Vagina (tissue), 2 donors: ENCODE data around the gene SCNN1B. TPM values are rescaled to one million over a fixed set of nuclear protein-coding genes. Genes with fewer than 3 reads are reported as not detected.
"Not testable (repeated sequence)": the region's sequence is repeated elsewhere in the genome, so short reads cannot be mapped to it uniquely, and the experiment has no call there.

Experiments used
- DNase-seq, 2 donors: peaks; one replicate each; pipeline ENCODE4 v3.0.0-alpha.2; 2017; ENCODE audit errors: extremely low spot score in 2 of 2
- H3K27ac ChIP-seq: fragments of 200-600 bp; sonication (generic); one replicate; pipeline ENCODE4 v1.5.1; 2019
- H3K27me3 ChIP-seq: fragments of 200-600 bp; sonication (generic); one replicate; pipeline ENCODE4 v1.5.1; 2019
- H3K36me3 ChIP-seq, 2 donors: fragments of 200-600 bp; sonication (generic); one replicate each; pipeline ENCODE4 v1.5.1; 2017 to 2019
- H3K4me1 ChIP-seq: fragments of 200-600 bp; sonication (generic); one replicate; pipeline ENCODE4 v1.5.1; 2019
- H3K4me3 ChIP-seq, 2 donors: fragments of 200-600 bp; sonication (generic); 1 replicate in 1 of 2; 2 replicates in 1 of 2; pipeline ENCODE4 v1.5.1; 2016 to 2019
- H3K9me3 ChIP-seq: fragments of 200-600 bp; sonication (generic); one replicate; pipeline ENCODE4 v1.5.1; 2019
- POLR2A ChIP-seq, 2 donors: fragments of 450-650 bp; IDR thresholded peaks; one replicate each; pipeline ENCODE4 v1.6.1; 2017; ENCODE audit warnings: antibody characterized with exemption in 2 of 2, mild to moderate bottlenecking in 2 of 2, moderate library complexity in 2 of 2
- POLR2AphosphoS5 ChIP-seq, 2 donors: sonication (generic); formaldehyde crosslinking; IDR thresholded peaks; one replicate each; pipeline ENCODE4 v1.9.0; 2017; ENCODE audit warnings: antibody characterized with exemption in 2 of 2, mild to moderate bottlenecking in 2 of 2, low read depth in 1 of 2; ENCODE audit not compliant: insufficient read depth in 1 of 2
- intact Hi-C: fragments of 100-400 bp; cut with DNase I; formaldehyde crosslinking; loops from one replicate; pipeline ENCODE4 v1.15.1; 2023
- total RNA-seq: library from RNA; depleted of rRNA; stranded (reverse); fragments of >200 nt; gene quantifications from one replicate; pipeline ENCODE4 v1.2.3, GENCODE V29; 2016
- TF ChIP-seq, protein P1 (sequence below), 3 experiments: fragments of 450-650 bp in 2 of 3; fragments of 200-600 bp in 1 of 3; sonication (generic) in 1 of 3; IDR thresholded peaks; one replicate each; pipeline ENCODE4 v1.5.1; 2017 to 2019; ENCODE audit warnings: antibody characterized with exemption in 3 of 3, mild to moderate bottlenecking in 2 of 3, moderate library complexity in 2 of 3

SCNN1B gene
- total RNA-seq, 1 donor from 2014 or later: 76.9 TPM

DNA sequence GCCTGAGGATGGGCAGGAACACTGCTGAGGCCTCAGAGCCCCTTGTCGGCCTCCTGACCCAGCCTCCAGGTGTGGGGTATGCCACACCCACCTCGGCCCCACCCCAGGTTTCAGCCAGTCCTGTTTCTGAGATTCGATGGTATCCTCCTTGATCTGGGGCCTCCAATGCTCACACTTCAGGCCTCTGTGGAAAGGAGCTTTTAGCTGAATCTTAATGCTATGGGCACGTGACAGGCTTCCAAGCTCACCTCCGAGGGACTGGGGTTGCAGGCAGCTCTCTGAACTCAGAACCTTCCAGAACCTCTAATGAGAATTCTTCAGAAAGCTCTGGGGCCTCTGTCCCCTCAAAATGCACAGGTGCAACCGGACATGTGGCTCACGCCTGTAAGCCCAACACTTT is 54.8 kb downstream of the SCNN1B start:
- H3K36me3 ChIP-seq: no peaks in the 10 kb centered on the region
- intact Hi-C loops: no loop called here
- DNase-seq: no peak

DNA sequence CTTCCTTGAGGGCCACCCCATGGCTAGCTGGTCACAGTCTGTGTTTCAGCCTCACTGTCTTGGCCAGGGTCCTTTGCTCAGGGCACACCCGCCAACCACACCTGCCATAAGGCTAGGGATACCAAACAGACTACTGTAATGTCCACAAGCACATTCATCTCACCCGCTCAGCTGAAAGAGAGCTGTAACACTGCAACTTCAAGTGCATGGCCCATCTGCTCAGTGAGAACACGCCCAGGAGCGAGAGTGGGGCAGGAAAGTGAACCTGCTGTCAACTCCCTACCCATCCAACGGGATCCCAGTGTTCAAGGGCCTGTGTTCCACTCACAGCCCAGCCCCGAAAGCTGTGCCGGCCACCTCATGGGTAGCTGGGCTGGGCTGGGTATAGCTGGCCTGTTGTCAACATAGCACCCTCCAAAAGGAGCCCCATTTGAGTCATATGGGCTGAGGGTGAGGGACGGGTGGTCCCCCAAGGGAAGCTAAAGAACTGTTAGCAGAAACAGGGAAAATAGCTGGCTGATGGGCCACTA is 55.7 kb downstream of the SCNN1B start:
- Histone ChIP-seq H3K4me3 (no peak overlapping the region), H3K9me3 (no peaks in the 10 kb centered on the region), H3K36me3 (no peaks in the 10 kb centered on the region), H3K27ac (no peak overlapping the region), H3K4me1 (no peaks in the 10 kb centered on the region), H3K27me3 (no peaks in the 10 kb centered on the region)
- no peak for TF ChIP-seq POLR2AphosphoS5 (IDR thresholded peaks at IDR 0.05; ENCODE audit: insufficient read depth in 1 of 2, low read depth in 1 of 2)
- TF ChIP-seq, protein P1, sequence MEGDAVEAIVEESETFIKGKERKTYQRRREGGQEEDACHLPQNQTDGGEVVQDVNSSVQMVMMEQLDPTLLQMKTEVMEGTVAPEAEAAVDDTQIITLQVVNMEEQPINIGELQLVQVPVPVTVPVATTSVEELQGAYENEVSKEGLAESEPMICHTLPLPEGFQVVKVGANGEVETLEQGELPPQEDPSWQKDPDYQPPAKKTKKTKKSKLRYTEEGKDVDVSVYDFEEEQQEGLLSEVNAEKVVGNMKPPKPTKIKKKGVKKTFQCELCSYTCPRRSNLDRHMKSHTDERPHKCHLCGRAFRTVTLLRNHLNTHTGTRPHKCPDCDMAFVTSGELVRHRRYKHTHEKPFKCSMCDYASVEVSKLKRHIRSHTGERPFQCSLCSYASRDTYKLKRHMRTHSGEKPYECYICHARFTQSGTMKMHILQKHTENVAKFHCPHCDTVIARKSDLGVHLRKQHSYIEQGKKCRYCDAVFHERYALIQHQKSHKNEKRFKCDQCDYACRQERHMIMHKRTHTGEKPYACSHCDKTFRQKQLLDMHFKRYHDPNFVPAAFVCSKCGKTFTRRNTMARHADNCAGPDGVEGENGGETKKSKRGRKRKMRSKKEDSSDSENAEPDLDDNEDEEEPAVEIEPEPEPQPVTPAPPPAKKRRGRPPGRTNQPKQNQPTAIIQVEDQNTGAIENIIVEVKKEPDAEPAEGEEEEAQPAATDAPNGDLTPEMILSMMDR (IDR thresholded peaks at IDR 0.05): no peak
- no peak for TF ChIP-seq POLR2A (IDR thresholded peaks at IDR 0.05)
- intact Hi-C loops: no loop called here
- DNase-seq: no peak

More for the DNA sequence above, 54.8 kb downstream of the SCNN1B start:
- Histone ChIP-seq H3K9me3 (no peaks in the 10 kb centered on the region), H3K4me3 (no peak overlapping the region), H3K27ac (no peak overlapping the region), H3K4me1 (no peaks in the 10 kb centered on the region), H3K27me3 (no peaks in the 10 kb centered on the region)
- TF ChIP-seq, protein P1 (IDR thresholded peaks at IDR 0.05): no peak
- TF ChIP-seq POLR2A (IDR thresholded peaks at IDR 0.05) (no peak), POLR2AphosphoS5 (IDR thresholded peaks at IDR 0.05; ENCODE audit: insufficient read depth in 1 of 2, low read depth in 1 of 2) (no peak)

DNA sequence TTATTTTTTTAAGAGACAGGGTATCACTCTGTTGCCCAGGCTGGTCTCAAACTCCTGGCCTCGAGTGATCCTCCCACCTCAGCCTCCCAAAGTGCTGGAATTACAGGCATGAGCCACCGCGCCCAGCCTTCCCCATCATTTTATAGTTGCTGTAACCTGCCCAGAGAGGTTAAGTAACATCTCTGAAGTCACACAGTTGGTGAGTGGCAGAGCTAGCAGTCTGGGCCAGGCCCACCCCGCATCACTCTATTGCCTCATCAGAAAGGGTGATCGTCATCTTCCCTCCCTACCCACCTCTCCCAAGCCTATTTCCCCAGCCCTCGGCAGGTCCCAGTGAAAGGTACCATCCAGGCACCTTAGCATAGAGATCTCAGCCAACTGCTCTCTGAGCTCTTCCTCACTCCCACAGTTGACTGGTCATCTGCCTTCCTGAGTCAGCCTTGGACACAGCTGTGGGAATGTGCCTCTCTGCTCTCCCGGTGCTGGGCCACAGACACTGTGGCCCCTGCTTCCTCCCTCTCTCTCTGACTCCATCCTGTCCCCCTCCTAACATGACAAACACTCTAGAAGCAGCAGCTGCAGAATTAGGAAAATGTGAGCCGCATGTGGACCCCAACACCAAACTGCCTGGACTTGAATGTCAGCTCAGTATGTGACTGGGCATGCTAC is 57.1 kb downstream of the SCNN1B start:
- Histone ChIP-seq H3K4me1 (no peaks in the 10 kb centered on the region), H3K27me3 (no peaks in the 10 kb centered on the region), H3K27ac (no peak overlapping the region), H3K36me3 (no peaks in the 10 kb centered on the region), H3K9me3 (no peaks in the 10 kb centered on the region), H3K4me3 (no peak overlapping the region)
- no peak for DNase-seq
- intact Hi-C loops: no loop called here
- TF ChIP-seq POLR2A (IDR thresholded peaks at IDR 0.05) (no peak), POLR2AphosphoS5 (IDR thresholded peaks at IDR 0.05; ENCODE audit: insufficient read depth in 1 of 2, low read depth in 1 of 2) (no peak)
- TF ChIP-seq, protein P1 (IDR thresholded peaks at IDR 0.05): no peak

DNA sequence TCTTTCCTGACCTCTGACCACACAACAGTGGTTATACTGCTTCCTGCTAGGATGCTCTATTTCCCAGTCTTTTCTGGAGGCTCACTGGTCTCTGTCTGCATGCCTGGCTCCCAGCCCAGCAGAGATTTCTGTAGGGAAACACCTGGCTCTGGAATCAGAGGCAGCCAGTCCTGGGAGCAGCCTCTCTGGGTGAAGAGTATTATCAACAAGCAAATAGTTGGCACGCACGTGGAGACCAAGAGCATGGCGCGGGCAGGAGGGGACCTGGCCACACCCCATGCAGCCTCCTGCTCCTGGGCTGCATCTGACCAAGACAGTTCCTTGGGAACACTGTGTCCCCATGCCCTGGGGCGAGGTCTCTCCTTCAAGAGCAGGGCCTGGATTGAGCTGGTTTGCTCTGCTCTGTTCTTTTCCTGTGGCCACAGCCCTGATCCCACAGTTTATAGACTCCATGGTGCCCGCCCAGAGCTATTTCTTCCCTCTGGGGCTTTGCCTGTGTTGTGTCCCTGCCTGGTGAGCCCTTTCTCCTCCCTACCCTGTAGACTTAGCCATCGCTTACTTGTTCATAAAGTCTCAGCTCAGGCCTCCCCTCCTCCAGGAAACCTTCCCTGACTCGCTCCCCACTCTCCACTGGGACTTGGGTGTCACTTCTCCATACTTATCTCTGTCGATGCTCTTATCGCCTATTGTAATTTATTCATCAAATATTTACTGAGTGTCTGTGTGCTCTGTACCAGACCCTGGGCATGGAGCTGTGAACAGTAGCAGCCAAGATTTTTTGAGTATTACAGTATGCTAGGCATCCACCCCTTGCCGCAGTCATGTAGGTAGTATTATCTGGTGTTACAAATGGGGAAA is 60.6 kb downstream of the SCNN1B start:
- Histone ChIP-seq H3K9me3 (no peaks in the 10 kb centered on the region), H3K27ac (peak overlapping the region; percentile 45), H3K4me1 (no peaks in the 10 kb centered on the region), H3K4me3 (no peak overlapping the region), H3K27me3 (no peaks in the 10 kb centered on the region), H3K36me3 (no peaks in the 10 kb centered on the region)
- intact Hi-C loops: no loop called here
- peak; percentile 57 to 77 for TF ChIP-seq POLR2AphosphoS5 (IDR thresholded peaks at IDR 0.05; ENCODE audit: insufficient read depth in 1 of 2, low read depth in 1 of 2)
- TF ChIP-seq POLR2A (IDR thresholded peaks at IDR 0.05): no peak
- DNase-seq: no peak

DNA sequence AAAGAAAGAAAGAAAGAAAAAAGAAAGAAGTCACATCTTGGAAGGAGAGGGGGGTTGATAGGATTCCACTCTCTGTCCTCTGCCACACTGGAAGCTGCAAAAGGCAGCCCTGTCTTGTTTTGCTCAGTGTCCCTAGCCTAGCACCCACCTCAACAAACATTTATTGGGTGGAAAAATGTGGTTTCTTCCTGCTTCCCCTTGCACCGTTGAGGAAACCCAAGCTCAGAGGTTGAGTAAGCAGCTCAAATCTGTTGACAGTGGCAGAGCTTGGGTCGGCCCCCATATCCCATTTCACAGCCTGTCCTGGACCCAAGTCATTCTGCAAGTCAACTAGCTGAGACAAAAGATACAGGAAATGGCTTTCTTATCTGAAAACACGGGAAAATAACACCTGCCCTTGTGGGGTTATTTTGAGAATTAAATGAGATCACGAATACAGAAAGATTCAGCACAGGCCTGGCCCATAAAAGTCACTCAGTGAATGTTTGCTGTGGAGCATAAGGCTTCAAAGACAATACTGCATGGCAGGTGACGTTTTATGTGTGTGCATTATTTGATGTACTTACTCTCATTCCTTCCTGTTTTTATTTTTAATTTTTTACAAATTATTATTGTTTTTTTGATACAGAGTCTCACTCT is 63.6 kb downstream of the SCNN1B start:
- no peak for DNase-seq
- no peaks in the 10 kb centered on the region for H3K36me3 ChIP-seq
- intact Hi-C loops: no loop called here
- H3K27ac ChIP-seq: no peak overlapping the region
- H3K4me1 ChIP-seq: no peaks in the 10 kb centered on the region
- H3K4me3 ChIP-seq: no peak overlapping the region
- H3K27me3 ChIP-seq: no peaks in the 10 kb centered on the region
- no peak for TF ChIP-seq POLR2A (IDR thresholded peaks at IDR 0.05)
- TF ChIP-seq POLR2AphosphoS5 (IDR thresholded peaks at IDR 0.05; ENCODE audit: insufficient read depth in 1 of 2, low read depth in 1 of 2): peak in 1 of 2 donors; percentile 51
- TF ChIP-seq, protein P1 (IDR thresholded peaks at IDR 0.05): no peak
- no peaks in the 10 kb centered on the region for H3K9me3 ChIP-seq

DNA sequence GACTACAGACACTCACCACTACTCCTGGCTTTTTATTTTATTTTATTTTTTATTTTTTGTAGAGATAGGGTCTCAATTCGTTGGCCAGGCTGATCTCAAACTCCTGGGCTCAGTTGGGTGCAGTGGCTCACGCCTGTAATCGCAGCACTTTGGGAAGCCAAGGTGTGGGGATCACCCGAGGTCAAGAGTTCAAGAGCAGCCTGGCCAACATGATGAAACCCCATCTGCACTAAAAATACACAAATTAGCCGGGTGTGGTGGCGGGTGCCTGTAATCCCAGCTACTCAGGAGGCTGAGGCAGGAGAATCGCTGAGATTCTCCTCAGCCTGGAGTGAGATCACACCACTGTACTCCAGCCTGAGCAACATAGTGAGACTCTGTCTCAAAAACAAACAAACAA is 64.2 kb downstream of the SCNN1B start:
- H3K27me3 ChIP-seq, DNase-seq, H3K9me3 ChIP-seq, H3K36me3 ChIP-seq, intact Hi-C loops, H3K4me1 ChIP-seq, H3K27ac ChIP-seq, H3K4me3 ChIP-seq: not testable (repeated sequence)
